NCI-H2196 (cell line): ENCODE measurements around the gene TMEM225.
"Not testable (repeated sequence)": the region's sequence is repeated elsewhere in the genome, so short reads cannot be mapped to it uniquely, and the experiment has no call there.

ENCODE experiments used
- DNase-seq: peaks from one replicate; lab custom pipeline; 2025; ENCODE audit not compliant: unreplicated experiment; lab: John Stamatoyannopoulos, UW

The TMEM225 gene

GRCh38 chr11:123885570-123885969, at the start of gene TMEM225:
Gene TMEM225 (minus strand): TSS chr11:123885670. CDS start chr11:123885425, 245 bp downstream.
- no peak for DNase-seq

- no peak for DNase-seq
Measured at GRCh38 chr11:123924027-123924426, 38.6 kb upstream of the TMEM225 start.

GRCh38 chr11:123920943-123921342, 35.5 kb upstream of the TMEM225 start:
- no peak for DNase-seq

- no peak for DNase-seq
Measured at GRCh38 chr11:123905826-123906225, 20.4 kb upstream of the TMEM225 start.

GRCh38 chr11:123904932-123905331, 19.5 kb upstream of the TMEM225 start:
- no peak for DNase-seq

DNA sequence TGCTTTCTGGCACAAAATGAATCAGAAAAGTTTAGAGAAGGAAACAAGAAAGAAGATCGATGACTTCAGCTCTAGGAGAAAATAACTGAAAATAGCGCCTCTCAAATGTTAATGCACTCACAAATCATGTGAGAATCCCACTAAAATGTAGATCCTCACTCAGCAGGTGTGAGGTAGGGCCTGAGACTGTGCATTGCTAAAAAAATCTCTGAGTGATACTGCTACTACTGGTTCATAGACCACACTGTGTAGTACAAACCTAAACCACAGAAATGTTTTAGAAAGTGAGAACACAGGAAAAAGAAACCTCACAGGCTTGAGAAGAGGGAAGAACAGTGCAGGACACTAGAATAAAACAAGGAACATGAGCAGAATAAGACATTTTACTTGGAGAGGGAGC, 18.5 kb upstream of the TMEM225 start:
- no peak for DNase-seq

DNA sequence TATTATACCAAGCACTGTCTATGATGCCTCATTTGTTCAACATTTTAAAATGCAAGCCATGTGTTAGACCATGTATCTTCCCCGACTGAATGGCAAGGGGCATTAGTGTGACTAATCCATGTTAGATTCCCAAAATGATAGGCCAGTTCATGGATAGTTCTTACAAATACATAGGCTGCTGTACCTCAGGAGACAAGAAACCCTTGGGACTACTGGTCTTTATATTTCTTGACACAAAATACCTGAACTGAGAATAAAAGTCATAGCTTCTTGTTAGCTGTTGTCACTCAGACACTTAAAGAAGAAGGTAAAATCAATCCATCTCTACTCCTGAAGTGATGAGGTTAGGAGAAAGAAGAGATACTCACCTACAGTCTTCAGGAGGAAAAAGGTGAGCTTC, 16.4 kb upstream of the TMEM225 start, which contains the start of gene OR8D4:
Gene OR8D4 (plus strand): TSS at position 301 of the 400 bp plus-strand sequence. CDS start 4,265 bp downstream, outside the sequence.
- DNase-seq, result no peak

GRCh38 chr11:123899792-123900191, 14.3 kb upstream of the TMEM225 start:
- DNase-seq, result no peak

GRCh38 chr11:123892031-123892430, 6.6 kb upstream of the TMEM225 start:
- no peak for DNase-seq

DNA sequence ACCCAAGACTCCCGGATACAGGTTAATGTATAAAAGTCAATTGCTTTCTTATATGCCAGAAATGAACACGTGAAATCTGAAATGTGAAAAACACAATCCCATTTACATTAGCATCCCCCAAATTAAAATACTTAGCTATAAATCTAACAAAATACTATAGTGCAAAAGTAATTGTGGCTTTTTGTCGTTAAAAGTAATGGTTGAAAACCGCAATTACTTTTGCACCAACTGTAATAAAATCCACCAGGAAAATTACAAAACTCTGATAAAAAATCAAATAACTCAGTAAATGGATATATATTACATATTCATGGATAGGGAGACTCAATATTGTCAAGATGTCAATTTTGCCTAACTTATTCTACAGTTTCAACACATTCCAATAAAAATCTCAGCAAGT, 4.6 kb downstream of the TMEM225 start:
- no peak for DNase-seq

GRCh38 chr11:123867795-123868194, 17.7 kb downstream of the TMEM225 start:
- not testable (repeated sequence) for DNase-seq

- DNase-seq, result not testable (repeated sequence)
Measured at GRCh38 chr11:123865293-123865692, 20.2 kb downstream of the TMEM225 start.

GRCh38 chr11:123859731-123860130, 25.7 kb downstream of the TMEM225 start:
- DNase-seq, result no peak

GRCh38 chr11:123856444-123856843, 29.0 kb downstream of the TMEM225 start:
- DNase-seq, result no peak

GRCh38 chr11:123853038-123853437, 32.4 kb downstream of the TMEM225 start:
- no peak for DNase-seq

- DNase-seq, result no peak
Measured at GRCh38 chr11:123852321-123852720, 33.1 kb downstream of the TMEM225 start.

DNA sequence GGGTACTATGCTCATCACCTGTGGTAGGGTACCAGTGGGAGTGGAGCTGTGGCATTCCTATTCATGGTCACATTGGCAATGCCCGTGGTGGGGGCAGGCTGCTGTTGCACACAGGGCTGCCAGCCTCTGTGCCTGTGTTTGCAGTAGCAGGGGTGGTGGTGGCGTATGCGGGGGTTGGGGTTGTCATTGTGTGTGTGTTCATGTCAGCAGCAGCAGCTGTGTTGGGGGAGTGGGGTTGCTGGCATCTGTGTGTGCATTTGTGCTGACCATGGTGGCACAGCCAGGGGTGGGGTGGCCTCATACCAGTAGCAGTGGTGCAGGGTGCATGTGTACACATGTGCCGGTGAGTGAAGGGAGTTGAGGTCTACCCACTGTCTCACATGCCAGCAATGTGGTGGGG, 34.4 kb downstream of the TMEM225 start:
- no peak for DNase-seq

- no peak for DNase-seq
Measured at GRCh38 chr11:123841174-123841573, 44.3 kb downstream of the TMEM225 start.

GRCh38 chr11:123839131-123839530, 46.3 kb downstream of the TMEM225 start:
- DNase-seq, result no peak

- no peak for DNase-seq
Measured at GRCh38 chr11:123838659-123839058, 46.8 kb downstream of the TMEM225 start.

GRCh38 chr11:123838199-123838598, 47.3 kb downstream of the TMEM225 start:
- no peak for DNase-seq

GRCh38 chr11:123833095-123833494, 52.4 kb downstream of the TMEM225 start:
- DNase-seq, result no peak
